Daoy (cell line): ENCODE data around the gene CEP104. TPM values are rescaled to one million over a fixed set of nuclear protein-coding genes. Genes with fewer than 3 reads are reported as not detected.

Source experiments
- DNase-seq: peaks from one replicate; pipeline ENCODE4 v3.0.0-alpha.2; 2015; ENCODE audit warnings: low read depth
- total RNA-seq: library from RNA; depleted of rRNA; stranded (reverse); fragments of >200 nt; shearing (Covaris generic); gene quantifications from 2 replicates; pipeline ENCODE4 v1.2.3, GENCODE V29; 2014

CEP104 gene
- total RNA-seq, 1 experiment from 2014 or later = 16.5 TPM

DNA sequence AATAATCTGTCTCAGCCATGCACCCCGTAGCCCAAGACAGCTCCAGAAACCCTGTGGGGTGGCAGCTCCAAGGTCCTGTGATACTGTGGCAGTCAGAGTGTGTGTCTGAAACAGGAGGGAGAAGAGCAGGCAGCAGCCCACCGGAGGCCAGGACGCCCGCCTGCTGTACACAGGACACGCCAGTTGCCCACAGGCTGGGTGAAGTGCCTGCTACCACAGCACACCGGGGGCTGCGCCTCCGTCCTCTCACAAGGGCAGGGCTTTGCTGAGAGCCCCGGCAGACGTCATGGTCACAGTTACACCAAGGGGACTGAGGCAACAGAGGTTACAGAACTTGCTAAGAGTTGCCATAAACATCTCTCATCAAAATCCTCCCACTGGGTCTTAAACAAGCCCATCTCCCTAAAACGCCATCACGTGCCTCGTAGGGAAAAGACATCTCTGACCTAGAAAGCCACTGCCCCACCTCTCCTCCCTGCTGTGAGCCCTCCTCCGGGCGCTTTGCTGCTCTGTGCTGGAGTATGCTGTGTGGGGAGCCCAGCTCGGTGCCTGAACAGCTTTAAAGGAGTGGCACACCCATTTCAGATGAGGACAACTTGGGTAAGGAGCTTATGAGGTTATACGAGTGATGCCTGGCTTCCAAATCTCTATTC is 37.7 kb upstream of the CEP104 start:
- no peak for DNase-seq

DNA sequence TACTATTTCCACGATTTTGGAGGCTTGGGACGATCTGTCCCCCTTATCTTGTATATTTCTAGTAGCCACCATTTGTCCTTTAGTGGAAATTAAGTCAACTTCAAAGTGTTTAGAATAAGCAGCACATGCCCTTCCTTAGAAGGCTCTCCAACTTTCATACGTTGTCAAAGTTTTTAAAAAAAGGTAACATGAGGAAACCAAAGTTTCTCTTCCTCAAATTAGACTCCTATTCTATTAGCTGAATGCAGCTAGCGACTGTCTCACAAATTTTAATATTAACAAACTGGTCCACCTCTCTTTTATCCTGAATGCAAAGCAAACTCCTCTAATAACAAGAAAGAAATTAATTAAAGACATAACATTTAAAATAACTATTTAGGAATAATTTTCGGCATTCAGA is 36.2 kb upstream of the CEP104 start:
- DNase-seq = no peak

DNA sequence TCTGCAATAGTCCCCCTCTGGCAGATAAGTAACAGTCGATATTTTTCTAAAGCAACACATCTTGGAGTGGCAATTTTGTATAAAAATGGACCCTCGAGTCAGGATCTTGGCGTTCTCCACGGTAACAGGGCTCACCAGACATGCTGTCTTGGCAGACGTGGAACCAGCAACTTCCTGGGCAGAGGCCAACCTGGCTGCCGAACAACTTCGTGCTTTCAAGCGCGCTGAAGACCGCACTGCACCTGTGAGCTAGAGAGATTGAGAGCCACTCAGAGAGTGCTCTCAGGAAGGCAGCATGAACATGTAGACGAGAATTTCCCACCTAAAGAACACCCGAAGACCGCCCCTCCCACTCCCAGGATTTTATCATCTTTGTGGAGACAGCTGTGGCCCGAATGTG is 35.7 kb upstream of the CEP104 start:
- DNase-seq = no peak

DNA sequence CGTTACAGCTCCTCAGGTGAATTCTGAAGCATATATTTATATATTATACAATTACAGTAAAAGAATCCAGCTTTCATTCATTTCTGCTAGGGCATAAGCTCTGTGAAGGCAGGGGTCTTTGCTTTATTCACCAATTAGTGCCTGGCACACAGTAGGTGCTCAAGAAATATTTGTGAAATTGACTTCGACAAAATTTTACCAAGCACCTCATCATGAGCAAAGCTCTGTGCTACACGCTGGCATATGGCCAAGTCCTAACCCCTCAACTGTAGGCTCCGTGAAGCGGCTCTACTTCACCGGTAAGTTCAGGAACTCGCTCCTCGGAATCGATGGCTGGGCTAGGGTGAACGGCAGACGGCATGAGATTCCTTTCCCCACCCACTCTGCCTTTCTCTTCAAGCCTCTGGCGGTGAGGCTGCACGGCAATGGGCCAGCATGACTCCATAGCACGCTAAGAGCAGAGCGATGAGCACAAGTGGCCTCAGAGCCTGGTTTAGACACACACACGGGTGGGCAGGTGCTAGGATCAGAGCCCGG is 34.4 kb upstream of the CEP104 start:
- DNase-seq = no peak

DNA sequence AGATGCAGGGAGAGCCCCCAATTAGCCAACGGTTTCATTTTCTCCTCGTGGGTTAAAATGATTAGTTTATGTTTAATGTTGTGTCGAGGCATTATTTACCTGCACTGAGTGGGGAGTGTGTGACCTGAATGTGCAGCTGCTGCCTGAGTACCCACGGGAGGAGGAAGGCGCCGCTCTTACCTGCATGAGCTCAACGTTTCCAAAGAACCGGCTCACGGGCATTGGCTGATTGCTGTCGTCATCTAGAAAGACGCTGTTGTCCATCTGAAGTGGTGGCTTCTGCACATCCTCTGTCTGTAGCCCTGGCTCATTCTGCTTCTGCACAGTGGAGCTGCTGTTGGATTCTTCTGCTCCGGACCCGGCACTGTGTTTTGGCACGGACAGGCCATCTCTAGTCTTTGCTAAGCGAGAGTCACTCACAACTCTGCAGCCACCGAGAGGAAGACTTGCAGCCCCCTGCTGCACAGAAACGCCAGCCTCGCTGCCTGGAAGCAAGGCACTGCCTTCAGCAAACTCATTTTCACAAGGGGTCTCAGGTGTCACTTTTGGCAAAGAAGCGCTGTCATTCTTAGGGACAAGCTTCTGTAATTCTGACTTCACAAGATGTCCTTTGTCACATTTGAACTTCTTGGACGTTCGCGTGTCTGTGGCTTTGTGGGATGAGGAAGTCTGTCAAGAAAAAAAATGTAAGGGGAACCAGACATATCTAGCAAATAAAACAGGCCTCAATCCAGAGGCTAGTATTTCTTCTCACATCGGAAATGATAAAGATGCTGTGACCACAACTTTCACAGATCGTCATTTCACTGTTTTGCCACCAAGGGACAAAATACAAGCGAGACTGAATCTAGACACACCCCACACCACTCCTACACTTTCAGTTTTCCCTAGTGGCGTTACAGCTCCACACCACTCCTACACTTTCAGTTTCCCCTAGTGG is 33.6 kb upstream of the CEP104 start:
- DNase-seq = no peak

DNA sequence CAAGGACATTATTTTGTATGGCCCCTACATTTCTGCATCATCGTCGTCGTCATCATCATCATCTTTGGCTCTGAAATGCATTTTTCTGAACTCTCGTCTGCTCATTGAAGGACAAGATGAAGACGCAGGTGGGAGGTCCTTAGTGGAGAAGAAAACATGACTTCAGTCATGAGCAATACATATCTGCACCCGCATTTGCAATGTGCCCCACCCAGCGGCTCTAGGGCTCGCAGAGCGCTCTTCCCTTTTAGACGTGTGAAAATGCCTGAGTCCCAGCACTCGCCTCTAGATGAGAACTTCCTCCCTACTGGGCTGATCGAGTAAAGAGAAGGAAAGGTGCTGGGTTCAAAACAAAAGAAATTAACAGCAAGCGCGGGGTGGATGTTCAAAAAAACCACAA is 32.9 kb upstream of the CEP104 start:
- no peak for DNase-seq

DNA sequence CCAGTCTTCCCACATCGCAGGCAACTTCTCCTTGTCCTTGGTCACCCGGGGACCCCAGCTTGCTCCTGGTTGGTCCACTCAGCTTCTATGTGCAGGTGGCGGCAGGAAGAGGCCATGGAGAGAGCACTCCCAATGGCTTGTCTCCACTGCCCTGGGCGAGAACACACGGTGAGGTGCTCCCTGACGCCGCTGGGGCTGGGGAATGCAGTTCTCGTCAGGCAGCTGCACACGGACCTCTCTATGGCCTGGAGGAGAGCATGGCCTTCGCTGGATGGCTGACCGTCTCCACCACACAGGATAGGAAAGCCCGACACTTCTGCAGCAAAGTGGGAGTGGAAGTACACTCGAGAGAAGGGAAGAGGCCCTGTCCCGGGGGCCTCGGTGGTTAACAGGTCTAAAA is 31.3 kb upstream of the CEP104 start:
- DNase-seq = no peak

DNA sequence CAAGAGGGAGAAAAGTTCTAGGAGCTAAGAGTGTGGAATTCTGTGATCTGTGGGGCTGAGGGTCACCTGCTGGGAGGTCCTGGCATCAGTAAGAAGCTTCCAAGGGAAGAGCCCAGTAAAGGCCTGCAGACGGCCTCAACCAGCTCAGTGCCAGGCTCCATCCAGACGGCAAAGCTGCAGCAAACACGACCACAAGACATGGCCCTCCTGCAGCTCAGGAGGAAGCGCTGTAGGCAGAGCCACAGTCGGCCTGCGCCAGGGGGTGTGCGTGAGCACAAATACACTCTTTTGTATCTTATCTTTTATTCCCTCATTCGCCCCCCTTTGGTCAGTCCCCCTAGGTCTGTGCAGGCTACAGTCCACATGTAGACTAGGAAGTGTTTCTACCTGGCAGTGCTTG is 29.7 kb upstream of the CEP104 start:
- no peak for DNase-seq

DNA sequence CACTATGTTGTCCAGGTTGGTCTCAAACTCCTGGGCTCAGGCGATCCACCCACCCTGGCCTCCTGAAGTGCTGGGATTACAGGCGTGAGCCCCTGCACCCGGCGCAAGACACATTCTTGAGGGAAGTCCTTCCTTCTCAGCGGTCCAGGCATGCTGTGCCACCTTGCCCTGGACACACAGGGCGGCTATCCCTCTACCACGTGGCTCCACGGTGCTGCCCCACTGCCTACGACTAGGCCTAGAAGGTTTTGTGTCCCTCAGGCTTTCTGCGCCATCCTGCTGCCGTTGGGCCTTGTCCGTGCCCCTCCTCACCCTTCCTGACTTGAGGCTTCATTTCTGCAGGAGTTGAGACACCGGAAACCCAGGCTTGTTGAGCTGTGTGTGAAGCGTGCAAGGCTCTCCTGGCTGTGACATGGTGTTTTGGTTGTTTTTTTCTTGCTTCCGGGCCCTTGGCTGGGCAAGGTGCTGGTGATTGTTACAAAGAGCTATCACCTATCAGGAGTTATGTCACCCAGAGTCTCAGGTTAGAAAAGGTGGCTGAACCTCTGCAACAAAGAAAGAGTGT is 29.2 kb upstream of the CEP104 start:
- DNase-seq = no peak

DNA sequence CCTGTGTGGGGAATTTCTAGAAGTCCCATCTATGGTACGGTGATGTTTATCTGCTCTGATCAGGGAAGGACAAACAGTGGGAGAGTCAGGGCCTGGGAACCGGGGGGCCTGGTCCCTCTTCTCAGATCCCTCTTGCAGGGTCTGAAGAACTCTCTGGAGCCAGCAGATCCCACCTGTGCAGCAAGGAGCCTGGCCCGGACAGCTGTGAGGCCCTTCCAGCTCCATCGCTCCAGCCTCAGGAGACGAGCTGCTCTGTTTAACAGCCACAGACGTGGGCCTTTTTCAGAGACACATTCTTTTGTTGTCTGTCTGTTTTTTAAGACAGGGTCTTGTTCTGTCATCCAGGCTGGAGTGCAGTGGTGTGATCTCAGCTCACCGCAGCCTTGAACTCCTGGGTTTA is 28.6 kb upstream of the CEP104 start:
- no peak for DNase-seq

DNA sequence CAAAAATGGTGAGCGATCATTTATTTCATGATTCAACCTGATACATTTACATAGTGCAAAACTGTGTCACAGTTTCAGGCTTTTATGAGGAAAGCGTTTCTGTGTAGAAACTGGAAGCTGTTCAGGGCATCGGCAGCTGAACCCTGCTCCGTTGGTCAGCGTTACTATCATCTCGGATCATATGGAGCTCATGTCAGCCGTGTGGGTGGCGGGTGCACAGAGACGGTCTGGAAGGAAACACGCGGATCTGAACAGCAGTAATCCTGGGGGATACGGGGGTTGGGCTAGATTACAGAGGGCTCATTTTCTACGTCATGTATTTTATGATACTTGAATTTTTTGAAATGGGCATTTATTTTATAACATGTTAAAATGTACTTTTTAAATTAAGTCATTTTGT is 28.0 kb upstream of the CEP104 start:
- no peak for DNase-seq

DNA sequence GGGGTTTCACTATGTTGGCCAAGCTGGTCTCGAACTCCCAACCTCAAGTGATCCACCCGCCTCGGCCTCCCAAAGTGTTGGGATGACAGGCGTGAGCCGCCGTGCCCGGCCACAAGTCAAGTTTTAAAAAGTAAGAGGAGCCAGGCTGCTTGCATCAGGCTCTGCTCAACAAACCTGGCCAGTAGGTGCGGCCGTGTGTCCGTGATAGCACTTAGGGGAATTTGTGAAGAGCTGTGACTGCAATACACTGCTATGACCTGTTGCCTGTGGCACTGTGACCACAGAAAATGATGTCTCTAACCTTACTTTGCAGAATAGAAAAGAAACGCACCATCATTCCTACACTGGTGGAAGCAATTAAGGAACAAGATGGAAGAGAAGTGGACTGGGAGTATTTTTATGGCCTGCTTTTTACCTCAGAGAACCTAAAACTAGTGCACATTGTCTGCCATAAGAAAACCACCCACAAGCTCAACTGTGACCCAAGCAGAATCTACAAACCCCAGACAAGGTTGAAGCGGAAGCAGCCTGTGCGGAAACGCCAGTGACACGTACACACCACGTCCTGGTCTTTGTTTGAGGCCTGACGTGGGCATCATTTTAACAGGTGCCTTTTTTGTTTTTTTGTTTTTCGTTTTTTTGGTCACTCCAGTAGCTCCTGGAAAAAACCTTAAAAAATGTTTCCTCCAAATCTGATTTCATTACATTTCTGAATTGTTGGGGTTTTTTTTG is 26.3 kb upstream of the CEP104 start:
- no peak for DNase-seq

DNA sequence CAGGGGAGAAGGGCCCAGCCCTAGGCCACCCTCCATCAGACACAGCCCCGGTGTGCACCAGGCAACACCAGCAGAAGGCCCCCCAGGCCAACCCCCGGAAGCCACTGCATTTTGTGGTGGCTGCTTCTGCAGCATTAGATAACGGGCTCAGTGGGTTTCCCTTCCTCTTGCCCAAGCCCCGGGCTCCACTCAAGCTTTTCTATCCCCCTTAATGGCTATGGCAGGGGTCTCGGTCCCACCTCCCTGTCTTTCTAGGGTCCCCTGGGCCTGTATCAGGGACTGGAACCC is 24.1 kb upstream of the CEP104 start:
- no peak for DNase-seq

DNA sequence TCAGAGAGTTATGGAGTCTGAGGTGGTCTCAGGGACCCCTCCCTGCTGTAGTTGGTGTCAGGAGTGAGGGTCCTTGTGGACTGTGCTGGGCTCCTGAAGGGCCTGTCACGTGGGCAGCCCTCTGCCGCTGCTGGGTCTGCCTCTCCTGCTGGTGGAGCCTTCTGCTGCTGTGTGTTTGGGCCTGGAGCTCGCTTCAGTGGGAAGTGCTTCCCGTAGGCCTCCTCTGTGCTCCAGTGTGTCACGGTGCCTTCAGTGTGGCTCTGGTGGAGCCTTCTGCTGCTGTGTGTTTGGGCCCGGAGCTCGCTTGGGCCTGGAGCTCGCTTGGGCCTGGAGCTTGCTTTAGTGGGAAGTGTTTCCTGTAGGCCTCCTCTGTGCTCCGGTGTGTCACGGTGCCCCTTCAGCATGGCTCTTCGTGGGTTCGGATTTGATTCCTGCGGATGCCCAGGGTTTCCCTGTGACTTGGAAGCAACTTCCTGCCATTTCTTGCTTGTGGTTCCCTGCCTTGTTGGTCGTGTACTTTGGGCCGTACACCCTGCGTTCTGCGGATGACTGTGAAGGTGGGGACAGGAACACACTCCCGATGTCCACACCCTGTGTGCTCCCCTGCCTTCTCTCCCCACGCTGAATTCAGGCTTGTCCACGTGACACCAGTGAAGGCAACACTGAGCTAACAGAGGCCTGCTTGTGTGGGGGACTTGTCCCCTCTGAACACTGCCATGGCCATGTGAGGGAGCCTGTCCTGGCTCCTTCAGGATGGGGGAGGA is 23.6 kb upstream of the CEP104 start:
- no peak for DNase-seq

DNA sequence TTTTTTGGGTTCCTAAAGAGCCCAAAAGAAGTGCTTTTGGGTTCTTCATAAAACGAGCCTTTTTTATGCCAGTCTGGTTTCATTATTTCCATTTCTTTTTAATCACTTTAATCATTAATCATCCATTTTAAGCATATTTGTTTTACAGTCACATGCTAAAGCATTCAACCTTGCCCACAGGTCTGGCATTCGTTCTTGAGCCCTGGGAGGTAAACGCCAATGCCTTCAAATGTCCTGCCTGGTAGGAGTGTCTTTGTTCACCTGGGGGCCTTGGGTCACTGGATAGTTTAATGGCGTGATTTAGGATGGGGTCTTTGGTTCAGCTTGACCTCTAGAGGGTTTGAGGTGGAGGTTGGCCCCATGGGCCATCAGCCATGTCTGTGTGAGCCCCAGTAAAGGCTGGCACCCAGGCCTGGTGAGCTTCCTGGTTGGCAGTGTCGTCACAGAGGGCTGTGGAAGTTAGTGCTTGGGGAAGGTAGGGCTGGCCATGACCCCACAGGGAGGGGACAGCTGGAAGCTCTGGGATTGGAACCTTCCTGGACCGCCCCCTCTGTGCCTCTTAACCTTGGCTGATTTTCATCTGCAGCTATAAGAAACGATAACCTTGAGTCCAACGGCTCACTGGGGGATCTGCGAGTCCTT is 22.9 kb upstream of the CEP104 start:
- DNase-seq = no peak

DNA sequence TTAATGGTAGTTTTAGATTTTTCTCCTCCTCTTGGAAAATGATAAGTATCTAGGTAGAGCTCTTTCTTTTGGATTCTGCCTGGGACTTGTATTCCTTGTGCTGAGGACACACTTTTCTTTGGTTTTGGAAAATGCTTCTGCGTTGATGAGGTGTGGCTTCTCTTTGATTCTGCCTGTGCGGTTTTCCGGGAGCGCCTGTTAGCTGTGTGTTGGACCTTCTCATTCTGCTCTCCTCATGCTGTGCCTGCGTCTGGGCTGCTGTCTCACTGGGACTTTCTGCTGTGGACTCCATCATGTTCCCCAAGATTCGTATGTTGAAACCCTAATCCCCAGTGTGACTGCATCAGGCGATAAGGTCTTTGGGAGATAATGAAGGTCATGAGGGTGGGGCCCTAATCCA is 22.1 kb upstream of the CEP104 start:
- no peak for DNase-seq

DNA sequence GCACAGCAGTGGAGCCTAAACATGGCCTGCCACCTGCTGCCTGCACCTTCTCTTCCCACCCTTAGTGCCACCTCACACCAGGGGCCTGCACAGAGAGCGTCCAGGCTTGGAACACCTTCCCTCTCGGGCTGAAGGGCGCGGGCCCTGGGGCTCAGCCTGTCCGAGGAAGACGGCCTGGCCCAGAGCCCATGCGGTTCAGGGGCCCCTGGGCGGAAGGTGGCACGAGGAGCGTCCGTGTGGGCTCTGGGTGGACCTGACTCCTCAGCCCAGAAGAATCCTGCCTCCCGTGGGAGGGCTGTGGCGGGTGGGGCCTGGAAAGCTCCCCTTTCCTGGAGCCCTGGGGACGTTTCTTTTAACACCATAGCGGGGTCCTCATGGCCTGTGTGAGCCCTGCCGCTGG is 19.7 kb upstream of the CEP104 start:
- no peak for DNase-seq

DNA sequence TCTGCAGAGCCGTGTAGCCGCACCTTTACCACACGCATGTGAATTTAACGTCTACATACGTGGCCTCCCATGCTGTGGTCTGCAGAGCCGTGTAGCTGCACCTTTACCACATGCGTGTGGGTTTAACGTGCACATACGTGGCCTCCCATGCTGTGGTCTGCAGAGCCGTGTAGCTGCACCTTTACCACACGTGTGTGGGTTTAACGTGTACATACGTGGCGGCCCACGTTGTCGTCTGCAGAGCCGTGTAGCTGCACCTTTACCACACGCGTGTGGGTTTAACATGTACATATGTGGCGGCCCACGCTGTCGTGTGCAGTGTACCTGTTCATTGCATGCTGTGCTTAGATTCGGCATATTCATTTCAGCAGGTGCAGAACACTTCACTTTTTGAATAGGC is 17.7 kb upstream of the CEP104 start:
- DNase-seq = no peak

DNA sequence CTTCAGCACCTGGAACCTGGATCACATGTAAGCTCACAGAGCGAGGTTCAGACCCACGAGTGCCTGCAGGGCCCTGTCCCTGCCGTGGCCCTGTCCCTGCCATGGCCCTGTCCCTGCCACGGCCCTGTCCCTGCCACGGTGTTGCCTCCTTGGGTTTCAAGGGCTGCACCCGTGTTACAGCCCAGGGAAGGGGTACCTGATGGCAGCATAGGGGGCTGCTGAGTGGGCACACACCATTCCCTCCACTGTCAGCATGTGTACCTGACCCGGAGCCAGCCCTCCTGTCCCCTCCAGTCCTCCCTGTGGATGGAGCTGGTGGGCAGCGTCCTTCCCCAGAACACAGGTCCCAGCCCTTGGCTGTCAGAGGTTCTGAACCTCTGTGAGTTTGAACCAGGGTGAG is 15.5 kb upstream of the CEP104 start:
- DNase-seq = no peak

DNA sequence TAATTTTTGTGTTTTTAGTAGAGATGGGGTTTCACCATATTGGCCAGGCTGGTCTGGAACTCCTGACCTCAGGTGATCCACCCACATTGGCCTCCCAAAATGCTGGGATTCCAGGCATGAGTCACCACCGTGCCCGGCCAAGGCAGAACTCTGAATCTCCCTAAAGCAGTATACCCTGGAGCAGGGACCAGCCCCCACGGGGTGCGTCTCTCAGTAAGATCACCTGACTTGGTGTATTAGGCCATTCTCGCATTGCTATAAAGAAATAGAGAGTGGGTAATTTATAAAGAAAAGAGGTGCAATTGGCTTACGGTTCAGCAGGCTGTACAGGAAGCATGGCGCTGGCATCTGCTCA is 14.4 kb upstream of the CEP104 start:
- DNase-seq = no peak

DNA sequence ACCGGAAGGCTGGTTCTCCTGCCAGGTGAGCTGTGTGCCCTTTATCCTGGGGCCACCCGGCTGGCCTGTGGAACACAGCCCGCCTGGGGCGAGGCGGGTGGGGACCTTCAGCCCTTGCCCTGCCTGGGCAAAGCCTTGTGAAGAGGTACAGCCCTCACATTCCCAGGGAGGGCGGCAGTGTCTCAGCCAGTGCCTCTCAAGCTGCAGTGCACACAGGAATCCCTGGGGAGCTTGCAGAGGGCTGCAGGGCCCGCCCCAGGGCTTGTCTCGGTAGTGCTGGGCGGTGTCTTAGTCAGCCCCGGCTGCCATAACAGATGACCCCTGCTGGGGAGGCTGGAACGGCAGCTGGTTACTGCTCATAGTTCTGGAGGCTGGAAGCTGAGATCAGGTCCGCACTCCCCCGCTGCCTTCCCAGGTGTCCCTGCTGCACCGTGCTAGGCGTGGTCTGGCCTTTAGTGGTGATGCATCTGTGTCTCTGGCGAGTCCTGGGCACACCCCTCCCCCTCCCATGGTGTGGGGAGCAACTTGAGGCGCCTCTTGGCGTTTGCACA is 12.8 kb upstream of the CEP104 start:
- DNase-seq = peak; percentile 56
